Ovary (tissue), 3 donors: ENCODE measurements around the gene ZNF775.

Experiments used
- CTCF ChIP-seq, 3 donors: fragments of 450-650 bp in 2 of 3; fragments of 200-600 bp in 1 of 3; IDR thresholded peaks; one replicate each; pipeline versions ENCODE4 v1.5.1 to v1.8.0; 2016 to 2022; ENCODE audit warnings: antibody characterized with exemption in 3 of 3, mild to moderate bottlenecking in 1 of 3
- POLR2A ChIP-seq: fragments of 450-650 bp; IDR thresholded peaks from one replicate; pipeline ENCODE4 v1.6.1; 2017; ENCODE audit warnings: antibody characterized with exemption, mild to moderate bottlenecking, moderate library complexity
- donor health status: DM: no; HTN: no; CAD: no.

DNA sequence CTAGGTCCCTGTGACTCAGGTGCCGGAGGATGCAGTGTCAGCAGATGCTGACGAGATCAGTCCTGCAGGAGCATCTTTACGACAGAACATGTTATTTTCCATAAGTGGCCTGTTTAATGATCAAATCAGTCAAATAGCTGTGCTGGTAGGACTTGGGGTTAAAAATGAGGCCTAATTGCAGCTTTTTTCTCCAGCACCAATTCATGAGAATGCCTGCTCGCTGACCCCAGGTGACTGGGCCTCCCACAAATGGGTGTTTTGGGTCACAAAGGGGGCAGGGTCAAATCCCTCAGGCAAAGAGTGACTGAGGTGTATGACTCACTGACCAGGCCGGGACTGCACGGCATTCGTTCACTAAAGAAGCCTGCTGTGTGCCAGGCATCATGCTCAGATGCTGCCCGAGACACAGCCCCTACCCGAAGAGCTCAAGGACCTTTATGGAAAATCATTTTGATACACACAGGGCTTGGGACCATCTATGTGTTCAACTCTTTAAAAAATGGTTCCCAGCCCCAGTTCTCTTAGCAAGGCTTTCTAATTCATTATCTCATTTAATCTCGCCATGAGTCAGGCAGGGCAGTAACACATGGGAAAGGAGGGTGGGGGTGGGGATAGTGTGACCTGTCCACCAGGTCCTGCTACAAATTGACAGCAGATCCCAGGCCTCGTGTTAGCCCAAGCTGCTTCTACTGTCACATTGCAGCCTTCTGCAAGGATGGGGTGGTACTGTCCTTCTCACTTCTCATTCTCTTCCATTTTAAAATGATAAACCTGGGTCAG is 21.1 kb downstream of the ZNF775 start:
- TF ChIP-seq CTCF (IDR thresholded peaks at IDR 0.05) (no peak), POLR2A (no peak)
